GM23338 (cell line): ENCODE results near the gene COMMD4. TPM values are rescaled to one million over a fixed set of nuclear protein-coding genes. Genes with fewer than 3 reads are reported as not detected.
A peak's percentile ranks its signal among the peaks of the same experiment; 100 is the strongest.
"Not testable (repeated sequence)": the region's sequence is repeated elsewhere in the genome, so short reads cannot be mapped to it uniquely, and the experiment has no call there.

Source experiments
- ATAC-seq: fragments of 200-7000 bp; cut with Tn5 transposase; 3 replicates; pipeline ENCODE4 v1.9.1; 2020
- DNase-seq: peaks from one replicate; pipeline ENCODE4 v3.0.0-alpha.2; 2015; ENCODE audit warnings: low spot score
- H2AFZ ChIP-seq: fragments of 200-600 bp; sonication (generic); 2 replicates; pipeline ENCODE4 v1.8.0; 2016; ENCODE audit warnings: antibody characterized with exemption, mild to moderate bottlenecking, moderate library complexity
- H3F3A ChIP-seq: fragments of 200-600 bp; sonication (generic); replicated peaks from 2 replicates; pipeline ENCODE4 v1.8.0; 2017; ENCODE audit warnings: antibody characterized with exemption, mixed run types, low read depth
- H3K27ac ChIP-seq: fragments of 200-600 bp; sonication (generic); 2 replicates; pipeline ENCODE4 v1.6.1; 2016; ENCODE audit warnings: low read depth
- H3K27me3 ChIP-seq: fragments of 200-600 bp; sonication (generic); 2 replicates; pipeline ENCODE4 v1.8.0; 2016; ENCODE audit warnings: mild to moderate bottlenecking, mixed run types, moderate library complexity; ENCODE audit not compliant: insufficient read depth
- H3K36me3 ChIP-seq: fragments of 200-600 bp; sonication (generic); 2 replicates; pipeline ENCODE4 v1.8.0; 2016; ENCODE audit warnings: mild to moderate bottlenecking; ENCODE audit not compliant: insufficient read depth
- H3K4me1 ChIP-seq: fragments of 200-600 bp; sonication (generic); 2 replicates; pipeline ENCODE4 v1.8.0; 2016; ENCODE audit warnings: mild to moderate bottlenecking, moderate library complexity; ENCODE audit not compliant: insufficient read depth
- H3K4me2 ChIP-seq: fragments of 200-600 bp; sonication (generic); 2 replicates; pipeline ENCODE4 v1.7.1; 2017; ENCODE audit warnings: mixed run types
- H3K4me3 ChIP-seq: fragments of 200-600 bp; sonication (generic); 2 replicates; pipeline ENCODE4 v1.6.1; 2016; ENCODE audit warnings: mixed run types
- H3K79me2 ChIP-seq: fragments of 200-600 bp; sonication (generic); replicated peaks from 2 replicates; pipeline ENCODE4 v1.8.0; 2017; ENCODE audit warnings: mild to moderate bottlenecking; ENCODE audit not compliant: insufficient read depth
- H3K9me2 ChIP-seq: fragments of 200-600 bp; sonication (generic); 2 replicates; pipeline ENCODE4 v1.8.0; 2017; ENCODE audit not compliant: insufficient read depth
- H4K20me1 ChIP-seq: fragments of 200-600 bp; sonication (generic); replicated peaks from 2 replicates; pipeline ENCODE4 v1.8.0; 2017; ENCODE audit warnings: mild to moderate bottlenecking; ENCODE audit not compliant: insufficient read depth
- H3K27ac Mint-ChIP-seq: 2 replicates; pipeline ENCODE4 v1.8.0; 2020; ENCODE audit warnings: inconsistent platforms, mild to moderate bottlenecking, moderate library complexity, mixed read lengths
- H3K27me3 Mint-ChIP-seq: 3 replicates; pipeline ENCODE4 v1.8.0; 2022; ENCODE audit warnings: low read depth, mild to moderate bottlenecking, moderate library complexity, mixed read lengths, inconsistent platforms; ENCODE audit not compliant: insufficient read depth, poor library complexity
- H3K36me3 Mint-ChIP-seq: 3 replicates; pipeline ENCODE4 v1.8.0; 2021; ENCODE audit warnings: low read depth, mild to moderate bottlenecking, inconsistent platforms, moderate library complexity, mixed read lengths
- H3K4me1 Mint-ChIP-seq: 3 replicates; pipeline ENCODE4 v1.8.0; 2020; ENCODE audit warnings: mild to moderate bottlenecking, inconsistent platforms, mixed read lengths
- H3K4me3 Mint-ChIP-seq: 3 replicates; pipeline ENCODE4 v1.8.0; 2021; ENCODE audit warnings: moderate library complexity, mild to moderate bottlenecking, inconsistent platforms, mixed read lengths
- H3K9me3 Mint-ChIP-seq: 3 replicates; pipeline ENCODE4 v1.8.0; 2020; ENCODE audit warnings: moderate library complexity, mild to moderate bottlenecking, inconsistent platforms, mixed read lengths
- CREB1 ChIP-seq: fragments of 250-450 bp; sonication (Bioruptor Pico); IDR thresholded peaks from 2 replicates; pipeline ENCODE4 v1.5.0; 2020; ENCODE audit warnings: low read depth, mild to moderate bottlenecking, moderate library complexity
- NANOG ChIP-seq: IDR thresholded peaks from 2 replicates; pipeline ENCODE4 v1.6.1; 2016; ENCODE audit warnings: antibody characterized with exemption, borderline replicate concordance
- polyA plus RNA-seq: library from polyadenylated mRNA; unstranded; fragments of >200 nt; fragmentation: Nextera tagmentation; extraction: Ambion mirVana; gene quantifications from 2 replicates; pipeline ENCODE4 v1.2.1, GENCODE V29; 2016
- total RNA-seq: library from RNA; depleted of rRNA; stranded (reverse); fragments of >200 nt; shearing (Covaris generic); gene quantifications from 2 replicates; pipeline ENCODE4 v1.2.3, GENCODE V29; 2014
- TF ChIP-seq, protein P1 (sequence below), 2 experiments: fragments of 200-600 bp in 1 of 2; sonication (generic) in 1 of 2; conservative IDR thresholded peaks; 2 replicates each; pipeline versions ENCODE4 v1.5.1 to v1.6.1; 2016 to 2017; ENCODE audit warnings: antibody characterized with exemption in 2 of 2, low read depth in 2 of 2, mild to moderate bottlenecking in 2 of 2, moderate library complexity in 1 of 2

The COMMD4 gene
- total and polyA plus RNA-seq, 2 experiments from 2014 or later = 131 TPM

DNA sequence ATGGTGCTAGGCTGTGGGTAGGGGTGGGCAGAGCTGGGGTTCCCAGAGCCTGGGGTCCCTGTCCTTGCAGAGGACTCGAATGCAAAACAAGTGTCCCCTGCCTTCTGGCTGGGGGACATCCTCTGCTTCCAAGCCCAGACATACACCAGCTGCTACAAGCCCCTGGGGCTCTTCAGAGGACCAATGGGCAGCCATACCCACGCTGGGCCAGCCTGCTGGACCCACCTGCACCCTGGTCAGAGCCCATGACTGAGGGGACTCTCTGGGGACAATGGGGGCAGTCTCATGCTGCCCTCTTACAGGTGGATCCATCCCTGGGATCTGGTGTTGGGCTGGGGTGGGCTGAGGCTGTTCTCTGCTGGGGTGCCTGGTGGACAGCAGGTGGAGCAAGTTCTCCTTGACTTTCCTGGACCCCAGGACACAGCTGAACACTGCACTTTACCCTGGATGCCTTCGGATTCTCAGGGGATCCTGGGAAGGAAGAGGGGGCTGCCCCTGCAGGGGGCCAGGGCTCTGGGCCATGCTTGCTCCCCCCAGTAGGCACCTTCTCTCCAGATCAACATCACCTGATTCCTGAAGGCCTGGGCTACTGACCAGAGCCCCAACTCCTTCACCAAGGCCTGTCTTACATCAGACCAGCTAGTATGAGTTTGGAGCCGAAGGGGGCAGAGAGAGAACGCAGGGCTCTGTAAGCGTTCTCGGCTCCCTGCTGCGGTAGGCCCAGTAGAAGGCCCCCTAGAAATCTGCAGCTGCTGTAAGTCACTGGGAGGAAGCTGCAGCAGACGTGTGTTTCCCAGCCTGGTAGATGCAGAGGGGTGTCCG lies 7.2 kb upstream of the COMMD4 start:
- H3K4me1 Mint-ChIP-seq = no peaks in the 10 kb centered on the region
- ATAC-seq (no peak), DNase-seq (no peak)
- Histone ChIP-seq H4K20me1 (no peaks in the 10 kb centered on the region), H3K27me3 (no peaks in the 10 kb centered on the region), H3K36me3 (no peaks in the 10 kb centered on the region), H2AFZ (no peak overlapping the region), H3K79me2 (no peaks in the 10 kb centered on the region), H3K4me3 (no peak overlapping the region), H3F3A (no peaks in the 10 kb centered on the region), H3K4me2 (no peak overlapping the region), H3K4me1 (no peaks in the 10 kb centered on the region), H3K9me2 (no peaks in the 10 kb centered on the region), H3K27ac (no peak overlapping the region)
- H3K27me3 Mint-ChIP-seq = peaks cover 3% of the 10 kb centered on the region
- no peaks in the 10 kb centered on the region; the same call in 2 of the 3 replicates for H3K36me3 Mint-ChIP-seq
- no peak overlapping the region for H3K4me3 Mint-ChIP-seq
- TF ChIP-seq NANOG = no peak
- TF ChIP-seq CREB1 (CRISPR knock-in tag) = no peak
- TF ChIP-seq, protein P1, sequence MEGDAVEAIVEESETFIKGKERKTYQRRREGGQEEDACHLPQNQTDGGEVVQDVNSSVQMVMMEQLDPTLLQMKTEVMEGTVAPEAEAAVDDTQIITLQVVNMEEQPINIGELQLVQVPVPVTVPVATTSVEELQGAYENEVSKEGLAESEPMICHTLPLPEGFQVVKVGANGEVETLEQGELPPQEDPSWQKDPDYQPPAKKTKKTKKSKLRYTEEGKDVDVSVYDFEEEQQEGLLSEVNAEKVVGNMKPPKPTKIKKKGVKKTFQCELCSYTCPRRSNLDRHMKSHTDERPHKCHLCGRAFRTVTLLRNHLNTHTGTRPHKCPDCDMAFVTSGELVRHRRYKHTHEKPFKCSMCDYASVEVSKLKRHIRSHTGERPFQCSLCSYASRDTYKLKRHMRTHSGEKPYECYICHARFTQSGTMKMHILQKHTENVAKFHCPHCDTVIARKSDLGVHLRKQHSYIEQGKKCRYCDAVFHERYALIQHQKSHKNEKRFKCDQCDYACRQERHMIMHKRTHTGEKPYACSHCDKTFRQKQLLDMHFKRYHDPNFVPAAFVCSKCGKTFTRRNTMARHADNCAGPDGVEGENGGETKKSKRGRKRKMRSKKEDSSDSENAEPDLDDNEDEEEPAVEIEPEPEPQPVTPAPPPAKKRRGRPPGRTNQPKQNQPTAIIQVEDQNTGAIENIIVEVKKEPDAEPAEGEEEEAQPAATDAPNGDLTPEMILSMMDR (conservative IDR thresholded peaks at IDR 0.05; ENCODE audit: low read depth in 2 of 2) = peak in 1 of 2 experiments; percentile 43; a peak in 2 of 4 replicates
- no peaks in the 10 kb centered on the region for H3K9me3 Mint-ChIP-seq
- no peak overlapping the region for H3K27ac Mint-ChIP-seq

DNA sequence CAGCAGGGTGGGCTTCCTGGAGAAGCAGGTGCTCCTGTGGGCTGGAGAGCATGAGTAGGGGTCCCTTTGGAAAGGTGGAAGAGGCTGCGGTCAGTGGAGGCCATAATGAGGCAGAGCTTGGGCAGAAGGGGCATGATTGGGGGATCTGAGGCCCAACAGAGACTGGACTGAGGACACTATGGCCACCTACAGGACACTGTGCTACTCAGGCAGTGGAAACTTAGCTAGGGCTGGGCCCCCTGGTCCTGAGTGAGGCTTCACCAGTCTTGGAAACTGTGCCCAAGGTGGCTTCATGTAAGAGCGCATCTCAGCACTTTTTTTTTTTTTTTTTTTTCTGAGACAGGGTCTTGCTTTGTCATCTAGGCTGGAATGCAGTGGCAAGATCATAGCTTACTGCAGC lies 6.3 kb upstream of the COMMD4 start:
- Mint-ChIP-seq H3K27ac (no peak overlapping the region), H3K27me3 (peaks cover 3% of the 10 kb centered on the region), H3K9me3 (no peaks in the 10 kb centered on the region), H3K36me3 (no peaks in the 10 kb centered on the region; the same call in 2 of the 3 replicates), H3K4me1 (no peaks in the 10 kb centered on the region), H3K4me3 (no peak overlapping the region)
- no peaks in the 10 kb centered on the region for H3K27me3 ChIP-seq
- H2AFZ ChIP-seq = no peak overlapping the region
- H3K4me3 ChIP-seq = no peak overlapping the region
- DNase-seq = no peak
- no peaks in the 10 kb centered on the region for H3K79me2 ChIP-seq
- H3K4me1 ChIP-seq = no peaks in the 10 kb centered on the region
- no peak; the same call in 2 of the 3 replicates for ATAC-seq
- H3K4me2 ChIP-seq = no peak overlapping the region
- H3K36me3 ChIP-seq = no peaks in the 10 kb centered on the region
- H3K9me2 ChIP-seq = no peaks in the 10 kb centered on the region
- H4K20me1 ChIP-seq = no peaks in the 10 kb centered on the region
- no peak overlapping the region for H3K27ac ChIP-seq
- H3F3A ChIP-seq = no peaks in the 10 kb centered on the region
- TF ChIP-seq, protein P1 (conservative IDR thresholded peaks at IDR 0.05; ENCODE audit: low read depth in 2 of 2) = peak in 1 of 2 experiments; percentile 20; a peak in 2 of 4 replicates
- TF ChIP-seq CREB1 (CRISPR knock-in tag) = no peak

DNA sequence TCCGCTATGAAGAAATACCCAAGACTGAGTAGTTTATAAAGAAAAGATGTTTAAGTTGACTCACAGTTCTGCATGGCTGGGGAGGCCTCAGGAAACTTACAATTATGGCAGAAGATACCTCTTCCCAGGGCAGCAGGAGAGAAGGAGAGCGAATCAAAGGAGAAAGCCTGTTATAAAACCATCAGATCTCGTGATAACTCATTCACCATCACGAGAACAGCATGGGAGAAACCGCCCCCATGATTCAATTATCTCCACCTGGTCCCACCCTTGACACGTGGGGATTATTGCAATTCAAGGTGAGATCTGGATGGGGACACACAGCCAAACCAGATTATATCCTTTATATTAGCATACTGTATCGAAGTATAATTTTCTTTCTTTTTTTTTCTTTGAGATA lies 3.8 kb upstream of the COMMD4 start:
- not testable (repeated sequence) for H3K79me2 ChIP-seq, H3K9me3 Mint-ChIP-seq, H3K36me3 ChIP-seq, H3K4me3 Mint-ChIP-seq, DNase-seq, H2AFZ ChIP-seq, H4K20me1 ChIP-seq, H3K4me1 ChIP-seq, H3K4me2 ChIP-seq, ATAC-seq, H3F3A ChIP-seq, H3K27ac ChIP-seq, H3K36me3 Mint-ChIP-seq, H3K27ac Mint-ChIP-seq, H3K27me3 ChIP-seq, H3K4me3 ChIP-seq, H3K9me2 ChIP-seq
- Mint-ChIP-seq H3K4me1 (peaks cover 14% of the 10 kb centered on the region), H3K27me3 (peaks cover 13% of the 10 kb centered on the region)

DNA sequence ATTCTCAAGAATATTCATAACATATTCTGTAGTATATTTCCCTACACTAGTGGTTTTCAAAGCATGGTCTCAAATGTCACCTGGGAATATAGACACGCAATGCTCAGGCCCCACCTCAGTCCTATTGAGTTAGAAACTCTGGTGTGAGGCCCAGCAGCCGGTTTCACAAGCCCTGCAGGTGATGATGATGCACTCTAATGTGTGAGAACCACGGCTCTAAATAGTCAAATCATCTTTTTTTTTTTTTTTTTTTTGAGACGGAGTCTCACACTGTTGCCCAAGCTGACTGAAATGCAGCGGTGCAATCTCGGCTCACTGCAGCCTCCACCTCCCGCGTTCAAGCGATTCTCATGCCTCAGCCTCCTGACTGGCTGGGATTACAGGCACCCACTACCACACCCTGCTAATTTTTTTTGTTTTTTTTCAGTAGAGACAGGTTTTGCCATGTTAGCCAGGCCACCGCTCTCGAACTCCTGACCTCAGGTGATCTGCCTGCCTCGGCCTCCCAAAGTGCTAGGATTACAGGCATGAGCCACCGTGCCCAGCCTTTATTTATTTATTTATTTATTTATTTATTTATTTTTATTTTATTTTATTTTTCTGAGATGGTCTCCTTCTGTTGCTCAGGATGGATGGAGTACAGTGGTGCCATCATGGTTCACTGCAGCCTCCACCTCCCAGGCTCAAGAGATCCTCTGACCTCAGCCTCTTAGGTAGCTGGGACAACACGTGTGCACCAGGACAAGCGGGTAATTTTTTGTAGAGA lies 2.0 kb upstream of the COMMD4 start:
- H3K27me3 ChIP-seq, H3K79me2 ChIP-seq, H3K27ac Mint-ChIP-seq, H3K9me3 Mint-ChIP-seq, H3K9me2 ChIP-seq, ATAC-seq, H3K27ac ChIP-seq, H3K4me3 ChIP-seq, H4K20me1 ChIP-seq, H3K36me3 ChIP-seq, H3K4me2 ChIP-seq, H3K4me3 Mint-ChIP-seq, H3K36me3 Mint-ChIP-seq, DNase-seq, H2AFZ ChIP-seq, H3F3A ChIP-seq, H3K4me1 ChIP-seq: not testable (repeated sequence)
- H3K4me1 Mint-ChIP-seq = peaks cover 14% of the 10 kb centered on the region
- peaks cover 15% of the 10 kb centered on the region for H3K27me3 Mint-ChIP-seq
